DMS79 (cell line): ENCODE data around the gene LTB4R2.
"Not testable (repeated sequence)": the region's sequence is repeated elsewhere in the genome, so short reads cannot be mapped to it uniquely, and the experiment has no call there.

Experiments
- DNase-seq: peaks from one replicate; lab custom pipeline; 2025; lab: John Stamatoyannopoulos, UW

LTB4R2 gene

GRCh38 chr14:24340606-24341005 is 30.7 kb downstream of the LTB4R2 start:
- DNase-seq = no peak

GRCh38 chr14:24342889-24343288 is 32.9 kb downstream of the LTB4R2 start:
- no peak for DNase-seq

GRCh38 chr14:24343795-24344660 is 34.1 kb downstream of the LTB4R2 start:
- no peak for DNase-seq

GRCh38 chr14:24347134-24347533 is 37.2 kb downstream of the LTB4R2 start:
- DNase-seq = no peak

- no peak for DNase-seq
Observed at GRCh38 chr14:24348186-24348585, 38.2 kb downstream of the LTB4R2 start.

- no peak for DNase-seq
Observed at GRCh38 chr14:24349742-24350141, 39.8 kb downstream of the LTB4R2 start.

GRCh38 chr14:24351517-24351916 is 41.6 kb downstream of the LTB4R2 start:
- no peak for DNase-seq

GRCh38 chr14:24353559-24354481 is 43.9 kb downstream of the LTB4R2 start:
- DNase-seq = no peak

GRCh38 chr14:24354482-24354825 is 44.5 kb downstream of the LTB4R2 start:
- not testable (repeated sequence) for DNase-seq

GRCh38 chr14:24355009-24355408 is 45.1 kb downstream of the LTB4R2 start:
- no peak for DNase-seq

- no peak for DNase-seq
Observed at GRCh38 chr14:24356208-24356607, 46.3 kb downstream of the LTB4R2 start.

- DNase-seq = no peak
Observed at GRCh38 chr14:24360281-24360680, 50.3 kb downstream of the LTB4R2 start.

GRCh38 chr14:24361326-24361725 is 51.4 kb downstream of the LTB4R2 start:
- no peak for DNase-seq
